ENCODE measurements around the gene TFAP2B.
A peak's percentile ranks its signal among the peaks of the same experiment; 100 is the strongest.

Gene TFAP2B

DNA sequence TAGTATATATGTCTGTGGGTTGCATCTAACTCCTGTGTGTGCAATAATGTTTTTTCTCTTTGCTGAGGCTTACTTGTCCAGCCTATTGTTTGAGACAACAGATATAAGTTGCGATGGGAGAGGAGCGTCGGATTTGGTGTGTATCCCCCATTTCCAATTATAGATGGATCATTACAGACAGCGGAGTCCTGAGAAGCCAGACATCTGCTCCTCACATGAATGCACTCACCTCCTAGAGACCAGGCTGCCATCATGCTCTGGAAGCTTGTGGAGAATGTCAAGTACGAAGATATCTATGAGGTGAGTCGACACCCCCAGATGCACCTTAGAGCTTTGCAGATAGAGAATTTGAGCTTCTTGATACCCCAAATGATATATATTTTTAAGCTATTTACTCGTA is at the start of gene TFAP2B:
TFAP2B (plus strand) TSS at position 199 of the 400 bp plus-strand sequence; CDS start at position 220, 21 bp downstream.
- no peak for DNase-seq (ENCODE audit: low read depth)
- no peak within 1 kb of the TSS for H3K4me3 ChIP-seq (ENCODE audit: low read depth, low read length)
- no peak for TF ChIP-seq CTCF (IDR thresholded peaks at IDR 0.05; ENCODE audit: low read depth, low read length, missing control alignments)

- no peak for TF ChIP-seq CTCF (IDR thresholded peaks at IDR 0.05; ENCODE audit: low read depth, low read length, missing control alignments)
- no peak overlapping the region for H3K4me3 ChIP-seq (ENCODE audit: low read depth, low read length)
- no peak for DNase-seq (ENCODE audit: low read depth)
Observed at GRCh38 chr6:50778696-50779095, 40.0 kb upstream of the TFAP2B start.

- no peak for DNase-seq (ENCODE audit: low read depth)
- TF ChIP-seq CTCF (IDR thresholded peaks at IDR 0.05; ENCODE audit: low read depth, low read length, missing control alignments) = no peak
- H3K4me3 ChIP-seq (ENCODE audit: low read depth, low read length) = no peak overlapping the region
Observed at GRCh38 chr6:50780382-50780781, 38.3 kb upstream of the TFAP2B start.

- DNase-seq (ENCODE audit: low read depth) = no peak
- H3K4me3 ChIP-seq (ENCODE audit: low read depth, low read length) = no peak overlapping the region
- TF ChIP-seq CTCF (IDR thresholded peaks at IDR 0.05; ENCODE audit: low read depth, low read length, missing control alignments) = no peak
Observed at GRCh38 chr6:50785921-50786320, 32.8 kb upstream of the TFAP2B start.

GRCh38 chr6:50791900-50792508 is 26.7 kb upstream of the TFAP2B start:
- no peak overlapping the region for H3K4me3 ChIP-seq (ENCODE audit: low read depth, low read length)
- DNase-seq (ENCODE audit: low read depth) = no peak
- TF ChIP-seq CTCF (IDR thresholded peaks at IDR 0.05; ENCODE audit: low read depth, low read length, missing control alignments) = peak; percentile 71

DNA sequence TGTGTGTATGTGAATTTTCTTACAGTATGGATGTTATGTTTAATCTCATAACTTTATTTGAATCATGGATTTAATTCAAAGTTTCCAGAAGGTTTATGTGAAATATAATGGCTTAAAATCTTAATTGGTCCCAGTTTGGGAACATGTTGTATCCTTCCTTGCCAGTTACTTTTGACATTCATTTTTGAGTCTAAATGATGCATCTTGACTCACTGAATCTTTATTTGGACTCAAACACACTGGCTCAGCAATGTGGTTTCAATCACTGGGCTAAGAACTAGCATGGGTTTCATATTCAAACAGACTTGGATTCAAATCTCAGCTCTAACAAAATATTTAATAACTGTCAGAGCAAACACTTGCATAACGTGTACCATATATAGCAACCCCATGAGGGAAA is 25.9 kb upstream of the TFAP2B start:
- no peak overlapping the region for H3K4me3 ChIP-seq (ENCODE audit: low read depth, low read length)
- TF ChIP-seq CTCF (IDR thresholded peaks at IDR 0.05; ENCODE audit: low read depth, low read length, missing control alignments) = no peak
- no peak for DNase-seq (ENCODE audit: low read depth)

GRCh38 chr6:50795574-50795973 is 23.1 kb upstream of the TFAP2B start:
- no peak for TF ChIP-seq CTCF (IDR thresholded peaks at IDR 0.05; ENCODE audit: low read depth, low read length, missing control alignments)
- H3K4me3 ChIP-seq (ENCODE audit: low read depth, low read length) = no peak overlapping the region
- DNase-seq (ENCODE audit: low read depth) = no peak
